Neural progenitor cell (in vitro differentiated cells): ENCODE results near the gene HES6. TPM values are rescaled to one million over a fixed set of nuclear protein-coding genes. Genes with fewer than 3 reads are reported as not detected.

Experiments
- DNase-seq: peaks from one replicate; pipeline ENCODE4 v3.0.0-alpha.2; 2016; ENCODE audit warnings: low spot score
- H2AFZ ChIP-seq: fragments of 200-600 bp; sonication (generic); replicated peaks from 2 replicates; pipeline ENCODE4 v1.6.1; 2016; ENCODE audit warnings: antibody characterized with exemption
- H3F3A ChIP-seq: fragments of 200-600 bp; sonication (generic); 2 replicates; pipeline ENCODE4 v1.6.1; 2016; ENCODE audit warnings: antibody characterized with exemption, low read depth
- H3K27ac ChIP-seq: fragments of 200-600 bp; sonication (generic); 2 replicates; pipeline ENCODE4 v1.5.1; 2016; ENCODE audit warnings: mild to moderate bottlenecking
- H3K27me3 ChIP-seq: fragments of 200-600 bp; sonication (generic); 2 replicates; pipeline ENCODE4 v1.6.1; 2016; ENCODE audit warnings: mild to moderate bottlenecking, moderate library complexity
- H3K36me3 ChIP-seq: fragments of 200-600 bp; sonication (generic); 2 replicates; pipeline ENCODE4 v1.5.1; 2016
- H3K4me1 ChIP-seq: fragments of 200-600 bp; sonication (generic); 2 replicates; pipeline ENCODE4 v1.6.1; 2016; ENCODE audit warnings: mixed run types
- H3K4me2 ChIP-seq: fragments of 200-600 bp; sonication (generic); 2 replicates; pipeline ENCODE4 v1.6.1; 2016
- H3K4me3 ChIP-seq: fragments of 200-600 bp; sonication (generic); 2 replicates; pipeline ENCODE4 v1.5.1; 2016
- H3K79me2 ChIP-seq: fragments of 200-600 bp; sonication (generic); 2 replicates; pipeline ENCODE4 v1.6.1; 2016; ENCODE audit warnings: low read depth
- H3K9ac ChIP-seq: fragments of 200-600 bp; sonication (generic); 2 replicates; pipeline ENCODE4 v1.6.1; 2016
- H3K9me3 ChIP-seq: fragments of 200-600 bp; sonication (generic); 2 replicates; pipeline ENCODE4 v1.5.1; 2016; ENCODE audit warnings: low read depth
- H4K20me1 ChIP-seq: fragments of 200-600 bp; sonication (generic); 2 replicates; pipeline ENCODE4 v1.6.1; 2016; ENCODE audit warnings: low read depth
- H3K27ac Mint-ChIP-seq: 3 replicates; pipeline ENCODE4 v1.8.0; 2021; ENCODE audit warnings: mixed read lengths
- H3K27me3 Mint-ChIP-seq: 2 replicates; pipeline ENCODE4 v1.8.0; 2022; ENCODE audit warnings: low read depth, mild to moderate bottlenecking, inconsistent platforms, moderate library complexity, mixed read lengths; ENCODE audit not compliant: insufficient read depth
- H3K36me3 Mint-ChIP-seq: 3 replicates; pipeline ENCODE4 v1.8.0; 2021; ENCODE audit warnings: mixed read lengths
- H3K4me1 Mint-ChIP-seq: 3 replicates; pipeline ENCODE4 v1.8.0; 2021; ENCODE audit warnings: mixed read lengths
- H3K4me3 Mint-ChIP-seq: 3 replicates; pipeline ENCODE4 v1.8.0; 2021; ENCODE audit warnings: mild to moderate bottlenecking, moderate library complexity, mixed read lengths
- H3K9me3 Mint-ChIP-seq: 3 replicates; pipeline ENCODE4 v1.8.0; 2020; ENCODE audit warnings: mixed read lengths
- EZH2 ChIP-seq: fragments of 200-600 bp; sonication (generic); IDR thresholded peaks from 2 replicates; pipeline ENCODE4 v1.6.1; 2017; ENCODE audit warnings: antibody characterized with exemption, mild to moderate bottlenecking, moderate library complexity
- EZH2phosphoT487 ChIP-seq: fragments of 200-600 bp; sonication (generic); IDR thresholded peaks from 2 replicates; pipeline ENCODE4 v1.6.1; 2017; ENCODE audit warnings: antibody characterized with exemption
- total RNA-seq: library from RNA; depleted of rRNA; stranded (reverse); fragments of >200 nt; gene quantifications from 2 replicates; pipeline ENCODE4 v1.2.3, GENCODE V29; 2015; ENCODE audit warnings: low replicate concordance
- TF ChIP-seq, protein P1 (sequence below): fragments of 200-600 bp; sonication (generic); IDR thresholded peaks from 2 replicates; pipeline ENCODE4 v1.5.1; 2017; ENCODE audit warnings: antibody characterized with exemption, mild to moderate bottlenecking

Gene HES6
- total RNA-seq, 1 donor from 2014 or later: 5.3 TPM

DNA sequence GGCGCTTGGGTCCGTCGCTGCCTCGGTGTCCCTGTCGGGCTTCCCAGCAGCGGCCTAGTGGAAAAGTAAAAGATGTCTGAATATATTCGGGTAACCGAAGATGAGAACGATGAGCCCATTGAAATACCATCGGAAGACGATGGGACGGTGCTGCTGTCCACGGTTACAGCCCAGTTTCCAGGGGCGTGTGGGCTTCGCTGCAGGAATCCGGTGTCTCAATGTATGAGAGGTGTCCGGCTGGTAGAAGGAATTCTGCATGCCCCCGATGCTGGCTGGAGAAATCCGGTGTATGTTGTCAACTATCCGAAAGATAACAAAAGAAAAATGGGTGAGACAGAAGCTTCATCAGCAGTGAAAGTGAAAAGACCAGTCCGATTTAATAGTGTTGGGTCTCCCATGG, 8.0 kb downstream of the HES6 start:
- Histone ChIP-seq H3K36me3 (no peaks in the 10 kb centered on the region), H3K4me1 (no peaks in the 10 kb centered on the region), H4K20me1 (no peaks in the 10 kb centered on the region), H3F3A (peaks cover 11% of the 10 kb centered on the region), H2AFZ (peak overlapping the region; percentile 88), H3K79me2 (no peaks in the 10 kb centered on the region), H3K9ac (no peak overlapping the region), H3K27ac (no peak overlapping the region), H3K4me2 (peak overlapping the region; percentile 91), H3K9me3 (no peaks in the 10 kb centered on the region), H3K4me3 (peak overlapping the region; percentile 51), H3K27me3 (peaks cover 59% of the 10 kb centered on the region)
- peaks cover 9% of the 10 kb centered on the region for H3K9me3 Mint-ChIP-seq
- peaks cover 14% of the 10 kb centered on the region for H3K27me3 Mint-ChIP-seq
- H3K4me1 Mint-ChIP-seq: no peaks in the 10 kb centered on the region
- peak overlapping the region; percentile 83 for H3K4me3 Mint-ChIP-seq
- DNase-seq: no peak
- no peak for TF ChIP-seq EZH2
- TF ChIP-seq, protein P1, sequence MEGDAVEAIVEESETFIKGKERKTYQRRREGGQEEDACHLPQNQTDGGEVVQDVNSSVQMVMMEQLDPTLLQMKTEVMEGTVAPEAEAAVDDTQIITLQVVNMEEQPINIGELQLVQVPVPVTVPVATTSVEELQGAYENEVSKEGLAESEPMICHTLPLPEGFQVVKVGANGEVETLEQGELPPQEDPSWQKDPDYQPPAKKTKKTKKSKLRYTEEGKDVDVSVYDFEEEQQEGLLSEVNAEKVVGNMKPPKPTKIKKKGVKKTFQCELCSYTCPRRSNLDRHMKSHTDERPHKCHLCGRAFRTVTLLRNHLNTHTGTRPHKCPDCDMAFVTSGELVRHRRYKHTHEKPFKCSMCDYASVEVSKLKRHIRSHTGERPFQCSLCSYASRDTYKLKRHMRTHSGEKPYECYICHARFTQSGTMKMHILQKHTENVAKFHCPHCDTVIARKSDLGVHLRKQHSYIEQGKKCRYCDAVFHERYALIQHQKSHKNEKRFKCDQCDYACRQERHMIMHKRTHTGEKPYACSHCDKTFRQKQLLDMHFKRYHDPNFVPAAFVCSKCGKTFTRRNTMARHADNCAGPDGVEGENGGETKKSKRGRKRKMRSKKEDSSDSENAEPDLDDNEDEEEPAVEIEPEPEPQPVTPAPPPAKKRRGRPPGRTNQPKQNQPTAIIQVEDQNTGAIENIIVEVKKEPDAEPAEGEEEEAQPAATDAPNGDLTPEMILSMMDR: no peak
- TF ChIP-seq EZH2phosphoT487: no peak
- no peak overlapping the region for H3K27ac Mint-ChIP-seq
- H3K36me3 Mint-ChIP-seq: peaks cover 1% of the 10 kb centered on the region

GRCh38 chr2:238231251-238231793, 8.5 kb downstream of the HES6 start:
- Histone ChIP-seq H3K9ac (no peak overlapping the region), H3K4me3 (peak overlapping the region; percentile 51), H2AFZ (peak overlapping the region; percentile 88), H3F3A (peaks cover 11% of the 10 kb centered on the region), H3K36me3 (no peaks in the 10 kb centered on the region), H3K9me3 (no peaks in the 10 kb centered on the region), H3K4me2 (peak overlapping the region; percentile 91), H3K27me3 (peaks cover 55% of the 10 kb centered on the region), H3K27ac (no peak overlapping the region), H3K79me2 (no peaks in the 10 kb centered on the region), H3K4me1 (no peaks in the 10 kb centered on the region), H4K20me1 (no peaks in the 10 kb centered on the region)
- Mint-ChIP-seq H3K4me1 (no peaks in the 10 kb centered on the region), H3K27me3 (peaks cover 14% of the 10 kb centered on the region), H3K4me3 (peak overlapping the region; percentile 83), H3K9me3 (peaks cover 9% of the 10 kb centered on the region), H3K27ac (no peak overlapping the region), H3K36me3 (peaks cover 1% of the 10 kb centered on the region)
- DNase-seq: peak; percentile 93
- TF ChIP-seq EZH2phosphoT487 (peak; percentile 44), EZH2 (peak; percentile 65)
- TF ChIP-seq, protein P1: no peak

DNA sequence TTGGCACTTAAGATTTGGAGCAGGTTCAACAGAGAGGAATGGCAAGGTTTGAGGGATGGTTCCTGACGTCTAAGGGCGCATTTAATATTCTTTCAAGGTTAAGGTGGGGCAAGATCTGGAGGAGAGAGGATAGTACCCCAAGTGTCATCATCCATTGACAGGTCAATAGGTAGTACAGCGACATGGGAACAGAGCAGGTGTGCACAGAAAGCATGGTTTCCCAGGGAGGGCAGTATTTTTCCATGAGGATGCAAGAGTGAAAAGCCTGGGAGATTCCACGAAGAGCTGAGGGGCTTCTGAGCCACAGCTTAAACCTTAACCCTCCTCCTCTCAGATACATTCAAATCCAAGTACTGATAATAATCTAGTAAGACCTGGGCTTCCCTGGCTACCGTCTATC, 9.1 kb downstream of the HES6 start:
- H3K79me2 ChIP-seq: no peaks in the 10 kb centered on the region
- DNase-seq: no peak
- no peak overlapping the region for H3K9ac ChIP-seq
- H3K4me2 ChIP-seq: peak overlapping the region; percentile 91
- no peaks in the 10 kb centered on the region for H3K9me3 ChIP-seq
- Mint-ChIP-seq H3K36me3 (peaks cover 1% of the 10 kb centered on the region), H3K4me3 (peak overlapping the region; percentile 83), H3K27ac (no peak overlapping the region), H3K4me1 (no peaks in the 10 kb centered on the region), H3K9me3 (peaks cover 9% of the 10 kb centered on the region), H3K27me3 (peaks cover 12% of the 10 kb centered on the region)
- H3F3A ChIP-seq: peaks cover 11% of the 10 kb centered on the region
- H2AFZ ChIP-seq: peak overlapping the region; percentile 88
- no peak for TF ChIP-seq EZH2
- TF ChIP-seq EZH2phosphoT487: no peak
- TF ChIP-seq, protein P1: no peak
- no peak overlapping the region for H3K27ac ChIP-seq
- H3K4me1 ChIP-seq: no peaks in the 10 kb centered on the region
- peaks cover 48% of the 10 kb centered on the region for H3K27me3 ChIP-seq
- no peaks in the 10 kb centered on the region for H3K36me3 ChIP-seq
- peak overlapping the region; percentile 51 for H3K4me3 ChIP-seq
- no peaks in the 10 kb centered on the region for H4K20me1 ChIP-seq
